ENCODE data around the gene PCYT1A. TPM values are rescaled to one million over a fixed set of nuclear protein-coding genes. Genes with fewer than 3 reads are reported as not detected.

PCYT1A gene
- total RNA-seq, 1 experiment from 2014 or later = 91.2 TPM

DNA sequence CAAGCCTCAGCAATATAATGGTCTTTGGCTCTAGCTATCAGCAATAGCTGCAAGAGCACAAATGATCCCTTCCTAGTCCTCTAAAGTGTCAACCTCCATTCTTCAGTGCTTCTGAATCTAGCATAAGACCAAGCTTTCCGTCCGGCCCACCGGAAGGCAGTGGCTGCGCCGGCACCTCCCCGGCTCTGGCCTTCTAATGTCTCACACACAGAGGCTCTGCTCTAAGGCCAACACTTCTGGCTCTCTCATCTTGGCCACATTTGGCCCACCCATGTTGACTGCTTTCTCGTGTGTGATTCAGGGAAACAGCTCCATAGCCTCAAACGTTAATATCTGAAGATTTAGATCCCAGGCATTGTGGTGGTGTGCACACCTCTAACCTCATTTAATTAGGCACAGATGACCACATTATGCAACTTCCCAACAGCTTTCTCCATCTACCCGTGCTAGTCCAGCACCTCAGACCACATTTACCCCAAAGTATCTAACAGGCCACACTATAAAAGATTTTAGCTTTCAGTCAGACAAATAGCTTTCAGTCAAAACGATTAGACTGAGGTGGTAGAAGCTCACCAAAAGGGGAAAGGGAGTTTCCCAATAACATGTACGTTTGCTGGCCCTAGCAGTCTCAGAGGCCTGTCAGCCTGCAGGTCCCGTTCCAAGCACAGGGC, 51.9 kb downstream of the PCYT1A start:
- H3K4me3 ChIP-seq = no peak overlapping the region
- H3K27ac ChIP-seq = no peak overlapping the region
- no TSS peak for BruUV-seq (replicated peaks)
- intact Hi-C loops (cut with micrococcal nuclease; ENCODE audit: unreplicated experiment) = no loop called here
- peaks cover 8% of the 10 kb centered on the region; the same call in 1 of the 2 replicates for H3K36me3 ChIP-seq (ENCODE audit: low read depth)
- ChIA-PET CTCF (interaction anchor here (0.6 kb wide), 2 partner anchors 31 to 348 kb away, joined by 3 read pairs; no protein-coding TSS in a partner anchor), POLR2A (ENCODE audit: unreplicated experiment) (interaction anchor here (0.7 kb wide), 2 partner anchors 12 to 974 kb away, joined by 7 to 8 read pairs; no protein-coding TSS in a partner anchor)
- H3K9me3 ChIP-seq (ENCODE audit: insufficient read depth, low read depth) = no peaks in the 10 kb centered on the region
- no peaks in the 10 kb centered on the region for H3K9me2 ChIP-seq (ENCODE audit: insufficient read depth)
- no peaks in the 10 kb centered on the region for H4K20me1 ChIP-seq (ENCODE audit: insufficient read depth)
- no peak overlapping the region for H3K4me2 ChIP-seq
- no peaks in the 10 kb centered on the region for H3K27me3 ChIP-seq (ENCODE audit: insufficient read depth, low read depth)
- TF ChIP-seq, protein P1, sequence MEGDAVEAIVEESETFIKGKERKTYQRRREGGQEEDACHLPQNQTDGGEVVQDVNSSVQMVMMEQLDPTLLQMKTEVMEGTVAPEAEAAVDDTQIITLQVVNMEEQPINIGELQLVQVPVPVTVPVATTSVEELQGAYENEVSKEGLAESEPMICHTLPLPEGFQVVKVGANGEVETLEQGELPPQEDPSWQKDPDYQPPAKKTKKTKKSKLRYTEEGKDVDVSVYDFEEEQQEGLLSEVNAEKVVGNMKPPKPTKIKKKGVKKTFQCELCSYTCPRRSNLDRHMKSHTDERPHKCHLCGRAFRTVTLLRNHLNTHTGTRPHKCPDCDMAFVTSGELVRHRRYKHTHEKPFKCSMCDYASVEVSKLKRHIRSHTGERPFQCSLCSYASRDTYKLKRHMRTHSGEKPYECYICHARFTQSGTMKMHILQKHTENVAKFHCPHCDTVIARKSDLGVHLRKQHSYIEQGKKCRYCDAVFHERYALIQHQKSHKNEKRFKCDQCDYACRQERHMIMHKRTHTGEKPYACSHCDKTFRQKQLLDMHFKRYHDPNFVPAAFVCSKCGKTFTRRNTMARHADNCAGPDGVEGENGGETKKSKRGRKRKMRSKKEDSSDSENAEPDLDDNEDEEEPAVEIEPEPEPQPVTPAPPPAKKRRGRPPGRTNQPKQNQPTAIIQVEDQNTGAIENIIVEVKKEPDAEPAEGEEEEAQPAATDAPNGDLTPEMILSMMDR (conservative IDR thresholded peaks at IDR 0.05) = no peak
- TF ChIP-seq EZH2 (IDR thresholded peaks at IDR 0.05; ENCODE audit: low read depth) = no peak
- H3K79me2 ChIP-seq (ENCODE audit: low read depth) = no peaks in the 10 kb centered on the region
- H2AFZ ChIP-seq = no peak overlapping the region
- DNase-seq = no peak
- H3K4me1 ChIP-seq (replicated peaks; ENCODE audit: insufficient read depth) = no peaks in the 10 kb centered on the region
- no peaks in the 10 kb centered on the region; the same call in 1 of the 2 replicates for H3F3A ChIP-seq (ENCODE audit: insufficient read depth, low read depth)

DNA sequence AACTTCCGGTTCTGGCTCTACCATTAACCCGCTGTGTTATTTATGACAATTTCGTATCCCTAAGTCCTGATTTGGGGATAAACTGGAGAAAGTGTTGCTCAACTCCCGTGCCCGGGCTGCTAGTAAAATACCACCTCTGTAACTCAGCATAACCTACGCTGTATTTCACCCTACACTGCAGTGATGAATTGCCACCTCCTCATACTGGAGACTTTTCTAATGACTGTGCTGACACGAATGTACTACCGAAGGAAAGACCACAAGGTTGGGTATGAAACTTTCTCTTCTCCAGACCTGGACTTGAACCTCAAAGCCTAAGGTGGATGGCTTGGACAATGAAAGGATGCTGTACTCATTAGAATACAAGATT, 54.7 kb downstream of the PCYT1A start:
- H4K20me1 ChIP-seq (ENCODE audit: insufficient read depth) = no peaks in the 10 kb centered on the region
- intact Hi-C loops (cut with micrococcal nuclease; ENCODE audit: unreplicated experiment) = no loop called here
- ChIA-PET CTCF (no interaction called here), POLR2A (ENCODE audit: unreplicated experiment) (no interaction called here)
- no peak overlapping the region for H3K4me3 ChIP-seq
- H3K9me3 ChIP-seq (ENCODE audit: insufficient read depth, low read depth) = no peaks in the 10 kb centered on the region
- H3K4me2 ChIP-seq = no peak overlapping the region
- no TSS peak for BruUV-seq (replicated peaks)
- no peak for DNase-seq
- no peaks in the 10 kb centered on the region for H3F3A ChIP-seq (ENCODE audit: insufficient read depth, low read depth)
- H3K9me2 ChIP-seq (ENCODE audit: insufficient read depth) = no peaks in the 10 kb centered on the region
- no peaks in the 10 kb centered on the region for H3K4me1 ChIP-seq (replicated peaks; ENCODE audit: insufficient read depth)
- H3K27ac ChIP-seq = no peak overlapping the region
- TF ChIP-seq, protein P1 (conservative IDR thresholded peaks at IDR 0.05) = no peak
- no peak for TF ChIP-seq EZH2 (IDR thresholded peaks at IDR 0.05; ENCODE audit: low read depth)
- H3K27me3 ChIP-seq (ENCODE audit: insufficient read depth, low read depth) = no peaks in the 10 kb centered on the region
- H2AFZ ChIP-seq = no peak overlapping the region
- no peaks in the 10 kb centered on the region for H3K36me3 ChIP-seq (ENCODE audit: low read depth)
- H3K79me2 ChIP-seq (ENCODE audit: low read depth) = no peaks in the 10 kb centered on the region

DNA sequence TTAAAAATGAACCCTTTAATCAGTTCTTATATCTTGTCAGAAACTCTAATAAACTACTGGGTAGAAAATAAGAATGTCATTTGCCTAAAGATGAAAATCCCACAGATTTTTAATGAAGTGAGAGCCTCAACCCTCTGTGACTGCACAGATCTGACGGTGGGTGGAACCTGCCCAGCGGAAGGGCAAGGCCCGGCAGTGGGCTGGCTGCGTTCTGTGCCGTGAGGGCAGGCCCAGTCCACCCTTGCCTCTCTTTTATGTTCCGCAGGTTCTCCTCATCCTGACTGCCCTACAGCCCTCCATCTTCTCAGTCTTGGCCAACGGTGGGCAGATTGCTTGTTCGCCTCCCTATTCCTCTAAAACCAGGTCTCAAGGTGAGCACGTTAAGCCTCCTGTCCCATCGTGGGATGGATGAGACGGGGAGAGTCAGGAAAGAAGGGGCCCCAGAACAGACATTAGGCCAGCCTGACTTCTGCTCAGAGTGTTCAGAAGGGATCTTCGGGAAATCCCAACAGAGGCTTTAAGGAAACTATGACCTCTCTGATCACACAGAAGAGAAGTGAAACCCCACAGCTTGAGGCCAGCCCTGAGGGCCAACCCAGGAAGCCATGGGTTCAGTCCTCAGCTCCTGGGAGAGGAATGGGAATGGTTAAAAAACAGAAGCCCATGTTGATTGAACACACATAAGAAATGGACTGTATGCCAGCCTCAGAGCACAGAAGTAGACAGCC, 55.2 kb downstream of the PCYT1A start:
- Histone ChIP-seq H3K4me1 (replicated peaks; ENCODE audit: insufficient read depth) (no peaks in the 10 kb centered on the region), H3K9me2 (ENCODE audit: insufficient read depth) (no peaks in the 10 kb centered on the region), H2AFZ (no peak overlapping the region), H3K27ac (no peak overlapping the region), H3K4me3 (no peak overlapping the region), H3K79me2 (ENCODE audit: low read depth) (no peaks in the 10 kb centered on the region), H3K27me3 (ENCODE audit: insufficient read depth, low read depth) (no peaks in the 10 kb centered on the region), H3F3A (ENCODE audit: insufficient read depth, low read depth) (no peaks in the 10 kb centered on the region), H3K4me2 (no peak overlapping the region), H3K9me3 (ENCODE audit: insufficient read depth, low read depth) (no peaks in the 10 kb centered on the region), H3K36me3 (ENCODE audit: low read depth) (no peaks in the 10 kb centered on the region), H4K20me1 (ENCODE audit: insufficient read depth) (no peaks in the 10 kb centered on the region)
- intact Hi-C loops (cut with micrococcal nuclease; ENCODE audit: unreplicated experiment) = no loop called here
- no peak for DNase-seq
- no peak for TF ChIP-seq EZH2 (IDR thresholded peaks at IDR 0.05; ENCODE audit: low read depth)
- TF ChIP-seq, protein P1 (conservative IDR thresholded peaks at IDR 0.05) = no peak
- ChIA-PET CTCF (no interaction called here), POLR2A (ENCODE audit: unreplicated experiment) (no interaction called here)
- no TSS peak for BruUV-seq (replicated peaks)
